GM23338 (cell line): ENCODE data around the gene ENPP7.

Experiments
- CREB1 ChIP-seq: fragments of 250-450 bp; sonication (Bioruptor Pico); IDR thresholded peaks from 2 replicates; pipeline ENCODE4 v1.5.0; 2020; ENCODE audit warnings: low read depth, mild to moderate bottlenecking, moderate library complexity
- ETS1 ChIP-seq: IDR thresholded peaks from 2 replicates; pipeline ENCODE4 v1.6.1; 2016; ENCODE audit warnings: antibody characterized with exemption
- EZH2 ChIP-seq: fragments of 200-600 bp; sonication (generic); IDR thresholded peaks from one replicate; pipeline ENCODE4 v1.8.0; 2017; ENCODE audit warnings: antibody characterized with exemption, mild to moderate bottlenecking, low read depth; ENCODE audit not compliant: unreplicated experiment
- EZH2phosphoT487 ChIP-seq: fragments of 200-600 bp; sonication (generic); IDR thresholded peaks from one replicate; pipeline ENCODE4 v1.8.1; 2018; ENCODE audit warnings: antibody characterized with exemption; ENCODE audit not compliant: unreplicated experiment
- JUNB ChIP-seq: IDR thresholded peaks from one replicate; pipeline ENCODE4 v1.6.1; 2016; ENCODE audit warnings: antibody characterized with exemption; ENCODE audit not compliant: unreplicated experiment
- NANOG ChIP-seq: IDR thresholded peaks from 2 replicates; pipeline ENCODE4 v1.6.1; 2016; ENCODE audit warnings: antibody characterized with exemption, borderline replicate concordance
- POLR2AphosphoS5 ChIP-seq: IDR thresholded peaks from 2 replicates; pipeline ENCODE4 v1.6.1; 2016; ENCODE audit warnings: antibody characterized with exemption, low read depth
- STAT1 ChIP-seq: IDR thresholded peaks from one replicate; pipeline ENCODE4 v1.6.1; 2016; ENCODE audit warnings: antibody characterized with exemption; ENCODE audit not compliant: unreplicated experiment
- ZNF331 ChIP-seq: fragments of 250-450 bp; sonication (Bioruptor Pico); IDR thresholded peaks from 2 replicates; pipeline ENCODE4 v1.5.0; 2020; ENCODE audit warnings: low read depth, mild to moderate bottlenecking, moderate library complexity
- TF ChIP-seq, protein P1 (sequence below), 2 experiments: fragments of 200-600 bp in 1 of 2; sonication (generic) in 1 of 2; conservative IDR thresholded peaks; 2 replicates each; pipeline versions ENCODE4 v1.5.1 to v1.6.1; 2016 to 2017; ENCODE audit warnings: antibody characterized with exemption in 2 of 2, low read depth in 2 of 2, mild to moderate bottlenecking in 2 of 2, moderate library complexity in 1 of 2
- TF ChIP-seq, protein P2 (sequence below): IDR thresholded peaks from one replicate; pipeline ENCODE4 v1.6.1; 2018; ENCODE audit warnings: antibody characterized with exemption; ENCODE audit not compliant: unreplicated experiment

- TF ChIP-seq EZH2 (no peak), POLR2AphosphoS5 (no peak), ETS1 (no peak), EZH2phosphoT487 (no peak), CREB1 (CRISPR knock-in tag) (no peak), ZNF331 (no peak), STAT1 (no peak), NANOG (no peak), JUNB (no peak)
- TF ChIP-seq, protein P1, sequence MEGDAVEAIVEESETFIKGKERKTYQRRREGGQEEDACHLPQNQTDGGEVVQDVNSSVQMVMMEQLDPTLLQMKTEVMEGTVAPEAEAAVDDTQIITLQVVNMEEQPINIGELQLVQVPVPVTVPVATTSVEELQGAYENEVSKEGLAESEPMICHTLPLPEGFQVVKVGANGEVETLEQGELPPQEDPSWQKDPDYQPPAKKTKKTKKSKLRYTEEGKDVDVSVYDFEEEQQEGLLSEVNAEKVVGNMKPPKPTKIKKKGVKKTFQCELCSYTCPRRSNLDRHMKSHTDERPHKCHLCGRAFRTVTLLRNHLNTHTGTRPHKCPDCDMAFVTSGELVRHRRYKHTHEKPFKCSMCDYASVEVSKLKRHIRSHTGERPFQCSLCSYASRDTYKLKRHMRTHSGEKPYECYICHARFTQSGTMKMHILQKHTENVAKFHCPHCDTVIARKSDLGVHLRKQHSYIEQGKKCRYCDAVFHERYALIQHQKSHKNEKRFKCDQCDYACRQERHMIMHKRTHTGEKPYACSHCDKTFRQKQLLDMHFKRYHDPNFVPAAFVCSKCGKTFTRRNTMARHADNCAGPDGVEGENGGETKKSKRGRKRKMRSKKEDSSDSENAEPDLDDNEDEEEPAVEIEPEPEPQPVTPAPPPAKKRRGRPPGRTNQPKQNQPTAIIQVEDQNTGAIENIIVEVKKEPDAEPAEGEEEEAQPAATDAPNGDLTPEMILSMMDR (conservative IDR thresholded peaks at IDR 0.05; ENCODE audit: low read depth in 2 of 2): no peak
- TF ChIP-seq, protein P2, sequence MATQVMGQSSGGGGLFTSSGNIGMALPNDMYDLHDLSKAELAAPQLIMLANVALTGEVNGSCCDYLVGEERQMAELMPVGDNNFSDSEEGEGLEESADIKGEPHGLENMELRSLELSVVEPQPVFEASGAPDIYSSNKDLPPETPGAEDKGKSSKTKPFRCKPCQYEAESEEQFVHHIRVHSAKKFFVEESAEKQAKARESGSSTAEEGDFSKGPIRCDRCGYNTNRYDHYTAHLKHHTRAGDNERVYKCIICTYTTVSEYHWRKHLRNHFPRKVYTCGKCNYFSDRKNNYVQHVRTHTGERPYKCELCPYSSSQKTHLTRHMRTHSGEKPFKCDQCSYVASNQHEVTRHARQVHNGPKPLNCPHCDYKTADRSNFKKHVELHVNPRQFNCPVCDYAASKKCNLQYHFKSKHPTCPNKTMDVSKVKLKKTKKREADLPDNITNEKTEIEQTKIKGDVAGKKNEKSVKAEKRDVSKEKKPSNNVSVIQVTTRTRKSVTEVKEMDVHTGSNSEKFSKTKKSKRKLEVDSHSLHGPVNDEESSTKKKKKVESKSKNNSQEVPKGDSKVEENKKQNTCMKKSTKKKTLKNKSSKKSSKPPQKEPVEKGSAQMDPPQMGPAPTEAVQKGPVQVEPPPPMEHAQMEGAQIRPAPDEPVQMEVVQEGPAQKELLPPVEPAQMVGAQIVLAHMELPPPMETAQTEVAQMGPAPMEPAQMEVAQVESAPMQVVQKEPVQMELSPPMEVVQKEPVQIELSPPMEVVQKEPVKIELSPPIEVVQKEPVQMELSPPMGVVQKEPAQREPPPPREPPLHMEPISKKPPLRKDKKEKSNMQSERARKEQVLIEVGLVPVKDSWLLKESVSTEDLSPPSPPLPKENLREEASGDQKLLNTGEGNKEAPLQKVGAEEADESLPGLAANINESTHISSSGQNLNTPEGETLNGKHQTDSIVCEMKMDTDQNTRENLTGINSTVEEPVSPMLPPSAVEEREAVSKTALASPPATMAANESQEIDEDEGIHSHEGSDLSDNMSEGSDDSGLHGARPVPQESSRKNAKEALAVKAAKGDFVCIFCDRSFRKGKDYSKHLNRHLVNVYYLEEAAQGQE: no peak
Measured at GRCh38 chr17:79788455-79788854, 57.7 kb downstream of the ENPP7 start.
